GM23338 (cell line): ENCODE results near the gene LYSMD1.

ENCODE experiments used
- CREB1 ChIP-seq: fragments of 250-450 bp; sonication (Bioruptor Pico); IDR thresholded peaks from 2 replicates; pipeline ENCODE4 v1.5.0; 2020; ENCODE audit warnings: low read depth, mild to moderate bottlenecking, moderate library complexity
- EZH2 ChIP-seq: fragments of 200-600 bp; sonication (generic); IDR thresholded peaks from one replicate; pipeline ENCODE4 v1.8.0; 2017; ENCODE audit warnings: antibody characterized with exemption, mild to moderate bottlenecking, low read depth; ENCODE audit not compliant: unreplicated experiment
- EZH2phosphoT487 ChIP-seq: fragments of 200-600 bp; sonication (generic); IDR thresholded peaks from one replicate; pipeline ENCODE4 v1.8.1; 2018; ENCODE audit warnings: antibody characterized with exemption; ENCODE audit not compliant: unreplicated experiment
- JUNB ChIP-seq: IDR thresholded peaks from one replicate; pipeline ENCODE4 v1.6.1; 2016; ENCODE audit warnings: antibody characterized with exemption; ENCODE audit not compliant: unreplicated experiment
- POLR2AphosphoS5 ChIP-seq: IDR thresholded peaks from 2 replicates; pipeline ENCODE4 v1.6.1; 2016; ENCODE audit warnings: antibody characterized with exemption, low read depth
- ZNF331 ChIP-seq: fragments of 250-450 bp; sonication (Bioruptor Pico); IDR thresholded peaks from 2 replicates; pipeline ENCODE4 v1.5.0; 2020; ENCODE audit warnings: low read depth, mild to moderate bottlenecking, moderate library complexity
- TF ChIP-seq, protein P1 (sequence below), 2 experiments: fragments of 200-600 bp in 1 of 2; sonication (generic) in 1 of 2; conservative IDR thresholded peaks; 2 replicates each; pipeline versions ENCODE4 v1.5.1 to v1.6.1; 2016 to 2017; ENCODE audit warnings: antibody characterized with exemption in 2 of 2, low read depth in 2 of 2, mild to moderate bottlenecking in 2 of 2, moderate library complexity in 1 of 2
- TF ChIP-seq, protein P2 (sequence below): IDR thresholded peaks from one replicate; pipeline ENCODE4 v1.6.1; 2018; ENCODE audit warnings: antibody characterized with exemption; ENCODE audit not compliant: unreplicated experiment

DNA sequence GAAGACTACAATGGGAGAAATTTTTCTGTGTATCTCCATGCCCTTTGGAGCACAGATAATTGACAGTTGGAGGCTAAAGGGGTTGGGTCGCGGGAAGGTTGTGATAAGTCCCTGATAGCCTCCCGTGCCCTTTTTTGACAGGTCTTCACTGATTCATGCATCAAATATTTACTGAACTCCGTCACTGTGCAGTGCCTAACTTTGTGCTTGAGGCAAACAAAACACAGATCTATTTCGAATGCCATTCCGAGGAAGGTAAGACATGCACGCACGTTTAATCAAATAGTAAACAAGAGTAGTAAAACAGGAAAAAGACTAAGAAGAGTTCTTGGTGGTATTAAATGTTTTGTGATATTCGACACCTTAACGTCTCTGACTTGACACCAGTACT lies 32.2 kb upstream of the LYSMD1 start:
- TF ChIP-seq ZNF331 (CRISPR knock-in tag) (no peak), JUNB (no peak), EZH2phosphoT487 (no peak), EZH2 (no peak), POLR2AphosphoS5 (no peak), CREB1 (CRISPR knock-in tag) (no peak)
- TF ChIP-seq, protein P1, sequence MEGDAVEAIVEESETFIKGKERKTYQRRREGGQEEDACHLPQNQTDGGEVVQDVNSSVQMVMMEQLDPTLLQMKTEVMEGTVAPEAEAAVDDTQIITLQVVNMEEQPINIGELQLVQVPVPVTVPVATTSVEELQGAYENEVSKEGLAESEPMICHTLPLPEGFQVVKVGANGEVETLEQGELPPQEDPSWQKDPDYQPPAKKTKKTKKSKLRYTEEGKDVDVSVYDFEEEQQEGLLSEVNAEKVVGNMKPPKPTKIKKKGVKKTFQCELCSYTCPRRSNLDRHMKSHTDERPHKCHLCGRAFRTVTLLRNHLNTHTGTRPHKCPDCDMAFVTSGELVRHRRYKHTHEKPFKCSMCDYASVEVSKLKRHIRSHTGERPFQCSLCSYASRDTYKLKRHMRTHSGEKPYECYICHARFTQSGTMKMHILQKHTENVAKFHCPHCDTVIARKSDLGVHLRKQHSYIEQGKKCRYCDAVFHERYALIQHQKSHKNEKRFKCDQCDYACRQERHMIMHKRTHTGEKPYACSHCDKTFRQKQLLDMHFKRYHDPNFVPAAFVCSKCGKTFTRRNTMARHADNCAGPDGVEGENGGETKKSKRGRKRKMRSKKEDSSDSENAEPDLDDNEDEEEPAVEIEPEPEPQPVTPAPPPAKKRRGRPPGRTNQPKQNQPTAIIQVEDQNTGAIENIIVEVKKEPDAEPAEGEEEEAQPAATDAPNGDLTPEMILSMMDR (conservative IDR thresholded peaks at IDR 0.05; ENCODE audit: low read depth in 2 of 2): no peak
- TF ChIP-seq, protein P2, sequence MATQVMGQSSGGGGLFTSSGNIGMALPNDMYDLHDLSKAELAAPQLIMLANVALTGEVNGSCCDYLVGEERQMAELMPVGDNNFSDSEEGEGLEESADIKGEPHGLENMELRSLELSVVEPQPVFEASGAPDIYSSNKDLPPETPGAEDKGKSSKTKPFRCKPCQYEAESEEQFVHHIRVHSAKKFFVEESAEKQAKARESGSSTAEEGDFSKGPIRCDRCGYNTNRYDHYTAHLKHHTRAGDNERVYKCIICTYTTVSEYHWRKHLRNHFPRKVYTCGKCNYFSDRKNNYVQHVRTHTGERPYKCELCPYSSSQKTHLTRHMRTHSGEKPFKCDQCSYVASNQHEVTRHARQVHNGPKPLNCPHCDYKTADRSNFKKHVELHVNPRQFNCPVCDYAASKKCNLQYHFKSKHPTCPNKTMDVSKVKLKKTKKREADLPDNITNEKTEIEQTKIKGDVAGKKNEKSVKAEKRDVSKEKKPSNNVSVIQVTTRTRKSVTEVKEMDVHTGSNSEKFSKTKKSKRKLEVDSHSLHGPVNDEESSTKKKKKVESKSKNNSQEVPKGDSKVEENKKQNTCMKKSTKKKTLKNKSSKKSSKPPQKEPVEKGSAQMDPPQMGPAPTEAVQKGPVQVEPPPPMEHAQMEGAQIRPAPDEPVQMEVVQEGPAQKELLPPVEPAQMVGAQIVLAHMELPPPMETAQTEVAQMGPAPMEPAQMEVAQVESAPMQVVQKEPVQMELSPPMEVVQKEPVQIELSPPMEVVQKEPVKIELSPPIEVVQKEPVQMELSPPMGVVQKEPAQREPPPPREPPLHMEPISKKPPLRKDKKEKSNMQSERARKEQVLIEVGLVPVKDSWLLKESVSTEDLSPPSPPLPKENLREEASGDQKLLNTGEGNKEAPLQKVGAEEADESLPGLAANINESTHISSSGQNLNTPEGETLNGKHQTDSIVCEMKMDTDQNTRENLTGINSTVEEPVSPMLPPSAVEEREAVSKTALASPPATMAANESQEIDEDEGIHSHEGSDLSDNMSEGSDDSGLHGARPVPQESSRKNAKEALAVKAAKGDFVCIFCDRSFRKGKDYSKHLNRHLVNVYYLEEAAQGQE: no peak
